DOHH2 (cell line): ENCODE measurements around the gene GPRC5D.

ENCODE experiments used
- CTCF ChIP-seq: fragments of 200-600 bp; sonication (generic); IDR thresholded peaks from one replicate; pipeline ENCODE4 v1.5.1; 2014; ENCODE audit warnings: antibody characterized with exemption, mild to moderate bottlenecking, low read depth, low read length; ENCODE audit not compliant: poor library complexity, severe bottlenecking
- EZH2phosphoT487 ChIP-seq: fragments of 200-600 bp; sonication (generic); IDR thresholded peaks from 2 replicates; pipeline ENCODE4 v1.6.1; 2017; ENCODE audit warnings: borderline replicate concordance, mild to moderate bottlenecking, antibody characterized with exemption, low read length, moderate library complexity, mixed read lengths

- TF ChIP-seq CTCF (no peak), EZH2phosphoT487 (no peak)
Observed at GRCh38 chr12:12915656-12916055, 36.3 kb downstream of the GPRC5D start.
